GM19328 (cell line): Measurements from ENCODE around the gene HDAC7.
"Not testable (repeated sequence)": the region's sequence is repeated elsewhere in the genome, so short reads cannot be mapped to it uniquely, and the experiment has no call there.

Source experiments
- ATAC-seq: cut with Tn5 transposase; IDR thresholded peaks from one replicate; pipeline ENCODE4 v1.9.1; 2021; ENCODE audit warnings: mild to moderate bottlenecking, moderate library complexity; ENCODE audit not compliant: unreplicated experiment

The HDAC7 gene

DNA sequence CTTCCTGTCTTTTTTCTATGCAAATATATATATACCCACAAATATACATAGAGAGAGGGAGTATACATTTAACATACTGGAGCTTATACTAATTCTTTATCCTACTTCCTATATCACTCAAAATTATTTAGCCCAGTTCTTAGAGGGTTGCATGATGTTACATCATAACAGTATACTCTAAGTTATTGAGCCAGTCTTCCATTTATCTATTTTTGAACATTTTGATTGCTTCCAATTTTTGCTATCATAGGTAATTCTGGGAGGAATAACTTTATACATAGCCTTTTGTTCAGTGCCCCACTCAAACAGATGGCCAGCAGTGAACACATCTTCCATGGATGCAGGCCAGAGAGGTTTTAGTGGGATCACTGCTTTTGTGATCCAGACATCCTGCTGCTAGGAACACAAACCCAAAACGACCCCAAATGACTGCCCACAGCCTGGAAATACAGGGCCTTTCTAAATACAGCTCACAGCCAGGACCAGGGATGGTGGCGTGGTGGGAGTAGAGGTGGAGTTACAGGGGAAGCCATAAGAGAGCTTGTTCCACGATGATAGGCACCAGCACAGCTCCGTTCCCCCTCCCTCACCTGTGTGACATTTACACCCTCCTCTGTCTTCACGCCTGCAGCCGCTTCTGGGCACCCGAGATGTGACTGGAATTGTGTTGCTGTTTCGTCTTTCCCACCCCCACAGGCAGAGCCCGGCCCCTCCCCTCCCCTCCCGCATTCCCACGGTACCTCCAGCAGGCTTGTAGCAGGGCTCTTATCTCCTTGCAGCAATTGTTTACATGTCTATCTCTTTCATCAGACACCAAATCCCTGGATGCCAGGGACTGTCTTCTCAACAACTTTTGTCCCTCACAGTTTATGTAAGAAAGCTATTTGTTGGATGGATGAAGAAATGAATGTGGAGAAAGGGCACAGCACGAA lies 30.7 kb upstream of the HDAC7 start:
- ATAC-seq: no peak

DNA sequence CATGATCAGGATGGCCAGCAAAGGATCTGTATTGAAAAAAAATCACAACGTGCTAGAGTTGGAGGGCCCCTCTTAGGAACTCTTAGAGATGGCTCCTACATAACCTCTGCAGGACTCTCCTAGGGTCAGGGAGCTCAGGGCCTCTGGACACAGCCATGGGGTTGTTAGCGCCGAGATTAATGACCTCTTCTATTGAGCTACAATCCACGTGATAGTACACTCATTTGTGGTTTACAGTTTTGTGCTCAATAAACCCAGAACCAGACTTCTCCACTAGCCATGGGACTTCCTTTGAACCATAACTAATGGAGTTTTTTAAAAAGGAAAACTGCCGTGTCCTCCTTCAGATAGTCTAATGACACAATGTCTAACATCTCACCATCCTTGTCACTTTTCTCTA lies 29.6 kb upstream of the HDAC7 start:
- no peak for ATAC-seq

DNA sequence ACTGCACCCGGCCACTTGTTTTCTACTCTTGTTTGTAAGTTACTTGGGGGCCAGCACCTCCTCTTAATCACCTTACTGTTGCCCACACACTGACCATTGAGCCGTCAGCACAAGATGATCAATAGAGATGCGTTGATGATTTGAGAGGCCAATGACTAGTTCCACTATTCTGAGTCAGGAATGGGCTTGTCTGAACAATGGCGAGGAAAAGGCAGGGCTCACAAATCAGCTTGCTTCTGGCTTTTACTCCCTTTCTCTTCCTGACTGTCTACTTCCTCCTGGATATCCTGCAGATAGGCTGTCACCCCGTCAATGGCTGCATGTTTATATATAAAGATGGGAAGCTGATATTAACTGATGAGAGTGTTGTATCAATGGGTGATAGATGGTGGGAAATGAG lies 29.1 kb upstream of the HDAC7 start:
- ATAC-seq: no peak

DNA sequence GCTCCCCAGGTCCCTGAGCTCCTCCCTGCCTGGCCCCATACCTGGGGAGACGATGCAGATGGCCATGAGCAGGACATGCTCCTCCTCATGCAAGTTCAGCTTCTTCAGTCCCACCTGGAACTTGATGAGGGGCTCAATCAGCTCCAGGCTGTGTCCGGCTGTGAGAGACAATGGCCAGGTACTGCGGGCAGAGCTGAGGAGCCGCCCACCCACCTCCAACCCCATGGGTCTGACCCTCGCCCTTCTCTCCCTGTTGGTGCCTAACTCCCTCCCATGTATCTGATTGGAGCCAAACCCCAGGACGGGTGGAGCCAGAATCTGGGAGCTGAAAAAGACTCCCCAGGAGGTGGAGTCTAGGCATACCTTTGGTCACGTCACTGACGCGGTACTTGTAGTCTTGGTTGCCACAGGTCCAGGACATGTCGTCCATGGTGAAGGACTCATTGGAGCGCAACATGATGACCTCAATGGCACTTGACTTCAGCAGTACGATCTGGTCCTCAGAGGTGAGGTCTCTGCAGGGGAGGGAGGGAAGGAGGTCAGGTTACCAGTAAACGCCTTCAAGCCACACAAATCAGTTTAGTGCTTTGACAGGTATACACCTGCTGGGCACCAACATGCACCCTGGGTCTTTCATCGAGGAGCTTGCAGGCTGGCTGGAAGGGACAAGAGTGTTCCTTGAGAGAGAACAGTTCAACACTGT lies 26.7 kb upstream of the HDAC7 start:
- ATAC-seq: no peak

DNA sequence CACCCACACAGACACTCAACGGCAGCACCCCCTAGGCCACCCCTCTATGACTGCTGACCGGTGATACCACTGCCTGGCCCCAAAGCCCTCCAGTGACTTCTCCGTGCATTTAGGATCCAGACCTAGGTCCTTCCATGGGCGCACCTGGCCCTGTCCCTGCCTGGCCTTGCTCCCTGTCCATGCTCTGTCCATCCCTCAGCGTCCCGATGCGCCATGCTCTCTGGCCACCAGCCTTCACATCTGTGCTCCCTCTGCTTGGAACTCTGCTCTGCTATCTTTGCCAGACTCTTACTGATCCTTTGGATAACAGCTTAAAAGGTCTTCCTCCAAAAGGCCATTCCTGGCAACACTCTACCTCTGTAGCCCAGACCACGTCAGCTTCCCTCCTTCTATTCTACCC lies 25.4 kb upstream of the HDAC7 start:
- no peak for ATAC-seq

DNA sequence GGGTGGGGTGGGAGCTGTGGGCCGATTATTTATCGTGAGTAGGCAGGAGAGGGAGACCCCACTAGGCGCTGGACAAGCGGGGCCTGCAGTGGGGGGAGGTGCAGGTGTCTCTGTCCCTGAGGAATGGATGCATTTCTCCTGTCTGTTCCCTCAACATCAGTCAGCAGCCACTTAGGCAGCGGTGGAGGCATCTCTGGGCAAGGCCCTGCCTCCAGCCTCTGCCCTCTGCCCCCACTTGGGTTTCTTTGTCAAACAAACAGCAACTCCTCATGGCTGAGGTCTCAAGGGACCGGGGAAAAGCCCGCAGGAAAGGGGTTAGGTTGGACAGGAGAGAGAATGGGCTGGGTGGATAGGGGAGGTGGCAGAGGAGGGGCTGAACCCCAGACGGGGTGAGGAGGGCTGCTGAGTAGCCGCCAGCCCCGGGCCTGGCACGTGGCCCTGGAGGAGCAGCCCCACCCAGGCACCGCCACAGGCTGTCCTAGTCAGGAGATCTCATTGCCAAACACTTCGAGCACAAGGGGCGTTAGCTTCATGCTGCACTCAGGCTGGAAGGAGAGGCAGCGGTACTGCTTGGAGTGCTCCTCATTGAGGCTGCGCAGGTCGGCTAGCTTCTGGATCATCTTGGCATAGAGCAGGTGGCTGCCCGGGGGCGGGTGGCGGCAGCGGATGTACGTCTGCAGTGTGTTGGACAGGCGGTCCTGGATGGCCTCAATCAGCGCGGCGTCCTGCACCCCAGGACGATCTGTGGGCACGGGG lies 24.7 kb upstream of the HDAC7 start:
- no peak for ATAC-seq

DNA sequence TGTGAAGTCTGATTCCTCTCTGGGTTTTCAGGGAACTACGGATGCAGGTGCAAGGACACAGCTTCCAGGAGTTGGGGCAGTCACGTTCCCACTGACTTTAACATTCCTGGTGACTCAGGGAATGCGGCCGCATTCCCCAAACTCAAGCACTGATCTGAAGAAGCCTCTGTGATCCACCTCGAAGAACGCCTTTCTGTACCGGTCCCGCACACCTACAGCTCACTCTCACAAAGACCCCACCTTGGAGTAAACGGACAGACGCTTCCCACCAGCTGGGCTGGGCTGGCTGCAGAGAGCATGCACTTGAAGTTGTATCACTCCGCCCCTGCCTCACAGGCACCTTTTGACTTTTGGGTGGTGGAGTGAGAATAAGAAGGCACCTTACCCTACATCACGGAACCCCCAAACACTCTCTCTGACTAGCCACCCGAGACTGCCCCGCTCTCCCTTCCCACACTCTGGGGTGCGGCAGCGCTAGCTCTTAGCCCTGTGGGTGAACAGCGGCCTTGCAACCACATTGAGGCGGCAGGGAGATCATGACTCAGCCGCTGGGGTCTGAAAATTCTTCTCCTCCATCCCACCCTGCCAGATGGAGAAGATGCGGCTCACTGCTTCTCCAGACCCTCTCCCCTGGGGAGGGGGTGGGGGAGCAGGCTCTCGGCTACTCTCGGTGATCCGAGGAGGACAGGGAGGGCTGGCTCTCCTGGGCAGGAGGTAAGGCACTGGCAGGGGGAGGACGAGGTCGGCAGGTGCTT lies 23.7 kb upstream of the HDAC7 start:
- no peak for ATAC-seq

DNA sequence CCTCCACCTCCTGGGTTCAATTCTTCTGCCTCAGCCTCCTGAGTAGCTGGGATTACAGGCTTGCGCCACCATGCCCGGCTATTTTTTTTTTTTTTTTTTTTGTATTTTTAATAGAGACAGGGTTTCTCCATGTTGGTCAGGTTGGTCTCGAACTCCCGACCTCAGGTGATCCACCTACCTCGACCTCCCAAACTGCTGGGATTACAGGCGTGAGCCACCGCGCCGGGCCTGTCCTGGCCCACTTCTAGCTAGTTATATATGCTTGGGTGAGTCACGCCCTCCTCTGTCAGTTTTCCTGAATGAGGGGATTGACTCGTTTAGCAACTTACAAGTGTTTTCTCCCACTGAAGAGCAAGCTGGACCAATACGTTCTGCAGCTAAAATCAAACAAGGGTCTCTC lies 22.8 kb upstream of the HDAC7 start:
- not testable (repeated sequence) for ATAC-seq

DNA sequence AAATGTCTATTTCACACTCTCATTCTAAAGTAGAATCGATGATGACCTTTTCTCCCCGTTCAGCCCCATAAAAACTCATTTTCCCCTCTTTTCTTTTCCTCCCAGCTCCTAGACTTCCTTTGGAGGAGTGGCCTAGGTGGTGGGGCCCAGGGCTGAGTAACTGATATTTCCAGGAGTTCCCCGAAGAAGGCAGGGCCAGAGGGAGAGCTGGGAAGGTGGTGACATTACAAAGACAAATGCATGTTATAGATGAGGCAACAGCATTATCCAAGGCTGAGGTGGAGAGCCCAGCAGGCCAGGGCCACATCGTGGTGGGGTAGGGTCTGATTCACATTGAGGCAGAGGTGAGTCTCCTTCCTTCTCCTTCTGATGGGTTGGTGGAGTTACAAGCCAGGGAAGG lies 22.2 kb upstream of the HDAC7 start:
- no peak for ATAC-seq

DNA sequence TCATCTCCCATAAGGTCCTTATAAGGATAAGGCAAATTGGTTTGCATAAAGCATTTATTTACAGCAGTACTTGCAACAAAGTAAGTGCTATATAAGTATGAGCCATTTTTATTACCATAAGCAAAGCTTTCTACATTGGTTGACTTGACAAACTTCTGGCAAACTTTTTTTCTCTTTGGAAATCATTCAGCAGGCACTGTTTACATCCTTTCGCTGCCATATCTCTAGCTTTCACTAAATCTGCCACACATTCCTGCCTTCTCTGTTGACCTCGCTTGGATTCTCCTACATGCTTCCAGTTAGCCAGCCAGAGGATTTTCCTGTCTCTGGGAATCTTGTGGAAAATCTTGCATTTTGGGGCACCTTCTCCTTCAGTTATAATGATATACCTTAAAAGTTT lies 21.8 kb upstream of the HDAC7 start:
- ATAC-seq: no peak

DNA sequence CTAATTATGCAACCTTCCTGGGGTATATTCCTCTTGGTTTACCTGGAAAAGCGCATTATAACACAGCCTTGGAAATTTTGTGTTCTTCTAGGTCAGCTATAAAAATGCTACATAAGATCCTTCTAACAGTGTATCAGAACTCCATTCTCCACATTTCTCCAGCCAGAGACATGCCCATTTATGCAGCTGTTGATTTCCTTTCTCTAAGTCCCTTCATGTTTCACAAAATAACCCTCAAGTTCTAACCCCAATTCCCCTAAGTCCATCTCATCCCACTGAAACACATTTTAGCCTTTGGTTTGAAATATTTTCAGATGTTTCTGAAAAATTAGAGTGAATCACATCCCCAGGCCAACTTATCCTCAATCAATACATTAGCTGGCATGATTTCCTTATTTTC lies 20.9 kb upstream of the HDAC7 start:
- no peak for ATAC-seq

DNA sequence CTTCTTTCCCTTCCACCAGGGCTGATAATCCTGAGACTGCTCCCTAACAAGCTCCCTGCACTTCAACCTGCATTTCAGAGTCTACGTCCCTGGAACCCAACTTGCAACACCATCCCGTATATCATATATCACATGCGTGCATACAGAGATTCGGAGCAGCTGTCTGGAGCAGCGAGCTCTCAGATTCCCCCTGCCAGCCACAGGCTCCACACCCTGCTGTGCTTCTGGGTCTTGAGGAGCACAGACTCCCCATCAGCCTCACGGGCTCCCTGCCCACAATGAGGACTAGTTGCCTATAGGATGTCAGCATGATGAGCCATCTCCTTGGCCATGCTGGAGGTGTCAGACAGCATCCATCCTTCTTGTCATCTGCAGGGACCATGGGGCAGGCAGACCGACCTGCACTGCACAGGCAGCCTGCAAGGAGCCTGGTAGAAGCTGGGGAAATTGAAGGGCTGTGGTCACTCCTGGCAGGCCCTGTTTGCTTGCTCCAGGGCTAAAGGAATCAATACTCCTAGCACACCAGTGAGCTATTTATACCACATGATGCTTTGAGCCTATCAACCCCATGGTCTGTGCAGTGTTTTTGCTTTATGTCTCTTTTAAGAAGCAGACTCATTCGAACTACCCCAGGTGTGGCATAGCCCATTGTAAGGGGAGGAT lies 19.6 kb upstream of the HDAC7 start:
- ATAC-seq: no peak

DNA sequence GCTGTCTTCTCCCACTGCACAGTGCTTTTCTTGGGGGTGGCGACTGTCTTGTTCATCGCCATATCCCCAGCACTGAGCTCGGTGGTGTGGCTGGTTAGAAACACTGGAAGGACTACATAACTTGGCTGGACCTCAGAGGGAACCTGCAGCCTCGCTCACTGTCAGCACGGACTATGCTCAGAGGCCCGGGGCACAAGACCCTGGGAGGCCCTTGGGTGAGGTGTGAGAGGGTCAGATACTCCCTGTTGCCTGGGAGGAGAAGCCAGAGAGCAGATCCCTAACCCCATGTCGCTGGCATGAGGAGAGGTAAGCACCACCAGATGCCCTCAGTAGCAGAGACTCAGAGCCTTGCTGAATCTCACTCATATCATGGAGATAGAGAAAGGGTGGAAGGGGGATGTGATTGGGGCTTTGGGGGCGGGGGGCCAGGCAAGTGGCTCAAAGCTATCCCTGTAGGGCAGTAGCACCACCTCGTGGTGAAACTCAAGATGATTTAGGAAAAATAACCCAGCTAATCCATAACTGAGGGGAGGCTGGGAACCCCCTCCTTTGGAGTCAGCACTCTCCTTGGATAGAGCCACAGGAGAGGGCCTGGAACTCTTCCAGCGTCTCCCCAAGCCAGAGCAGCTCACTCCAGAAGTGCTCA lies 18.7 kb upstream of the HDAC7 start:
- ATAC-seq: no peak

DNA sequence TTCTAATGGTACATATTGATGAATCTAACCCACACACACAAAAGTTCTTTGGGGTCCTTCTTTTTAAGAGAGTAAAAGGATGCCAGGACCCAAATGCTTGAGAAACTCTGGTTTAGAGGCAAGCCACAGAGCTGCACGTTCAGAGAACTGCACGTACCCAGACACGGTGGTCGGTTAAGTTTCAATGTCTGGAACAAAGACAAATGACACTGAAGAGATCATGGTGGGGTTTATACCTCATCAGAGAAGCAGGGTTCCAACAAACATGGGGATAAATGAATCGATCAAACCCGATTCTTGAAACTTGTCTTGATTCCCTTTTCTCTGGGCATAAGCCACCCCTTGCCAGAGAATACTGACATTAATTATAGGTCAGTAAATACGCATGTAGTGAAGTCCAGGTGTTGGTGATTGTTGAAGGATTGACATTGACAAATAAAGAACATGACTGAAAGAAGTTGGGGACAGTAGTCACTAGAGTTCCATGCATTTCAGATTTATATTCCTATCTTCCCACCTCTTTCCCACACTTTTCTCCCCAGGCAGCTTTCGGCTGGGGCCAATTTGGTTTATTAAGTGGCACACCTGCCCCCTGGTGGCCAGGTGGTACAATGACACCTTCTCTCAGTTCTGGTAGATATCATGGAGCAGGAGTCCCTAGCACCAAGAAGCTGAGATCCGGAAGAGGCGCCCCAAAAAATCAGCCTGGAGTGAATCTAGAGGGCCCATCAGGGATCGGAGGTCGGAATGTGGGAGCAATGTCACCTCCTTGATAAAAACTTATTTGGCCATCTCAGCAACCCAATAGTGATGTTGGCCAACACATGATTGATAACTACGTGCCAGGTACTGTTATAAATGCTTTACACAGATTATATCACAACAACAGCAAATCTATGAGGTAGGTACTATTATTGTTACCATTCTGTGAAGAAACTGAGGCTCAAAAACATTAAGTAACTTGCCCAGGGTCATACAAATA lies 17.8 kb upstream of the HDAC7 start:
- no peak for ATAC-seq

DNA sequence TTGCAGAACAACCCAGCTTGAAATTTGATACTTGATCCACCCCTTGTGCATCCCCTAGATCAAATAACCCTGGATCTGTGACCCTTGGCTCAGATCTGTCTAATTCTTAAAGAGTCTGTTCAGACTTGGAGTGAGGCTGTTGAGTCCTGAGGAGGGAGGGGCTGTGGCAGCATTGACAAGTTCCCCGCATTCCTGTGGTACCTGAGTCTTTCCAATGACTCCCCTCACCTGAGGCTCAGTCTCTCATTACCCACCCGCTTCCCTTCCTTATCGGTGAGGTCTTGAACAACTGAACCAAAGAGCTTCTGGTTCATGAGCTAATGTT lies 16.1 kb upstream of the HDAC7 start:
- no peak for ATAC-seq

DNA sequence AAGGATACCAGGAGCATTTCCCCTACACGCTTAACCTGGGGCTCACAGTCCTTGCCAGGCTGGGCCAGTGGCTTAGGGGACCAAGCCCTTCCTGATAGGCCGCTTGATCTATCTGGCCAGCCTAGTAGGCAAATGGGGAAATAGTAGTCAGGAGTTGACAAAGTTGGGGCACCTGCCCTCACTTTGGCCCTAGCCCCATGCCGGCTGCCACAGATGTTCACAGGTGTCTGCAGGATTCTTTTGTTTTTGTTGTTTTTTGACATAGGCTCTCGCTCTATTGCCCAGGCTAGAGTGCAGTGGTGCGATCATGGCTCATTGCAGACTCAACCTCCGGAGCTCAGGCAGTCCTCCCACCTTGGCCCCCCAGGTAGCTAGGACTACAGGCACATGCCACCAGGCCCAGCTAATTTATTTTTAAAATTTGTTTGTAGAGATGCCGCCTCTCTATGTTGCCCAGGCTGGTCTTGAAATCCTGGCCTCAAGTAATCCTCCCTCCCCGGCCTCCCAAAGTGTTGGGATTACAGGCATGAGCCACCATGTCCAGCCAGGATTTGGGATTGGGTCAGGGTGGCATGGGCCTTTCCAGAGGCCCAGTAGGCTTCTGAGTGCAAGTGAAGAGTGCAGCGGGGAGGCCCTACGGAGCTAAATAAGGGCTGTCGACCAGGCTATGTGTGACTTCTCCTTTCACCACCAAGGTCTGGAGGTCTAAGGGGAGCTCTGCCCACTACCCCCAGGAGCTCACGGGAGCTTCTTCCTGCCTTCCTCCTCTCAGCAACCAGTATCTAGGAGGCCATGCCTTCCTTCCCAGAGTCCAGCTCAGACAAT lies 15.5 kb upstream of the HDAC7 start:
- no peak for ATAC-seq

DNA sequence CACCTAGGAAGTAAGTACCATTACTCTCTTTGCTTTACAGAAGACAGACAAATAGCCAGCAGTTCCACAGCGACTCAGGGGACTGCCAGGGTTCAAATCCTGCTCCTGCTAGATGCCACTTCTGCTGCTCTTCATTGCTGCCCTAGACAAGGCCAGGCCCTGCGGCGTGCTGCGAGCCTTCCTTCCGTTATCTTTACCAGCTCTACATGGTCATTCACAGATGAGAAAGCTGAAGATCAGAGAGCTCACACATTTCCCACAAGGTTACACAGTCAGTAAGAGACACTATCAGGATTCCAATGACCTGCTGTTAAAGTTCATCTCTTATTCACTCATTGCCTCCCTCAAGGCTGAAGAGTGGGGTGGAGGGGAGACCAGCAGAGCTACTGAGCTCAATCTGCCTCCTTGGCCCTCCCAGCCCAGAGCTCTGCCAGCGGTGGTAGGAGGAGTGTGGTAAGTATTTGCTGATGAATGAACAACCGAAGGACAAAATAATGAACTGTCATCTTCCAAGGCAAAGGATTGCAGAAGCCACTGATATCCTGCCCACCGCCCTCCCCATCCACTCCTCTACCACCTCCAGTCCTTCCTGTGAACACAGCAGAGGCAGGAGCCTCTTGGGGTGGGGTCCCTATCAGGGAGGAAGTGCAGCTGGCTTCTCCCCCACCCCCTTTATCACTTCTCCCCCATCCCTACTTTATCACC lies 14.6 kb upstream of the HDAC7 start:
- no peak for ATAC-seq
